NAMALWA (cell line): ENCODE results near the gene MMP23B.
"Not testable (repeated sequence)": the region's sequence is repeated elsewhere in the genome, so short reads cannot be mapped to it uniquely, and the experiment has no call there.

Experiments
- DNase-seq: peaks from one replicate; pipeline ENCODE4 v3.0.0-alpha.2; 2015; ENCODE audit warnings: low spot score

MMP23B gene

DNA sequence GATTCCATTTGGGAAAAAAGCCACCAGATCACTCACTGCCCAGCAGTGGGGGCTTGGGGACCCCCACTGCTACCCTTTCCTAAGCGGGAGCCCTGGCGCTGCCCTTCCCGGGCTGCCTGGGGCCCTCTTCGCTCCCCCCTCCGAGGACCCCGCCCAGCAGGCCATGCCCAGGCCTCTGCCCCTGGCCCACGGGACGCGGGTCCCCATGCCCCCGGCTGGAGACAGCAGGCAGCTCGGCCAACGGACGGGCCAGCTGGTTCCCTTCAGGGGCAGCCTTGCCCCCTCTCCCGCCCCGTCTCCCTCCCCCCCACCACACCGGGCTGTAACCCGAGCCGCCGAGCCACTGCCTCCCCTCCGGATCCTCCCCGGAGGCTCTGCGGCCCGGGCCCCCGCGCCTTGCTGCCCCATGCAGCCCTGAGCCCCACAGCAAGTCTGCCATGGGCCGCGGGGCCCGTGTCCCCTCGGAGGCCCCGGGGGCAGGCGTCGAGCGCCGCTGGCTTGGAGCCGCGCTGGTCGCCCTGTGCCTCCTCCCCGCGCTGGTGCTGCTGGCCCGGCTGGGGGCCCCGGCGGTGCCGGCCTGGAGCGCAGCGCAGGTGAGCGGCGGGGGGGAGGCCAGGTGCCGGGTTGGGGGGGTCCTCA, at the start of gene MMP23B:
Gene MMP23B, plus strand, starts transcription at position 392 of the 639 bp plus-strand sequence. Its CDS starts 46 bp downstream, at position 438.
- no peak for DNase-seq

DNA sequence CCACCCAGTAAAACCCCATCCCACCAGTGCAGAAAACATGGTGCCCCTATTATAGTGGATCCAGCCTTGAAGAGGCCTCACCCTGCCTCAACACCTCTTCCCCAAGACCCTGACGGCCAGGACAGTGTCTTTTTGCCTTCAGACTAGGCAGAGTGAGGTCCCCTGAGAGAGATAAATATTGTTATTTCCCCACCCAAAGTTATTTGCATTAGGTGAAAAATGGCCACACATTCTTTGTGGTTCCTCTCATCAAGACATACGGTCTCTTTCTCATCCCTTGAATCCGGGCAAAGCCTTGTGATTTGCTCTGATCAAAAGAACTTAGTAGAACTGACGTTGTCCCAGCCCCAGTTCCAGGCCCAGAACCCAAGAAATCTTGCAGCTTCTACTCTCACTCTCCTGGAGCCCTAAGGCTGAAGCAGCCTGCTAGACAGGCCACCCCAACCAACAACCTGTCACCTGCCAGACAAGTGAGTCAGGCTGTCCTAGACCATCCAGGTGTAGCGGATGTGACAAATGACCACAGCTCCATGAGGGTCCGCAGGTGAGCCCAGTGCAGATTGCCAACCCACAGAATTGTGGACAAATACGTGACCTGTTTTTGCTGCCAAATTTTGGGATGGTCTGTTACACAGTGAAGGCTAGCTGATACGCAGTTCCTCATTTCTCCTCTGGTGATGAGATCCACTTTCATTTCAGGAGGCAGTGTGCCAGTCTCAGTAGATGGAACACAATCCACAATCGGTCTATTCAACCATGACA, 49.2 kb upstream of the MMP23B start:
- DNase-seq: no peak

DNA sequence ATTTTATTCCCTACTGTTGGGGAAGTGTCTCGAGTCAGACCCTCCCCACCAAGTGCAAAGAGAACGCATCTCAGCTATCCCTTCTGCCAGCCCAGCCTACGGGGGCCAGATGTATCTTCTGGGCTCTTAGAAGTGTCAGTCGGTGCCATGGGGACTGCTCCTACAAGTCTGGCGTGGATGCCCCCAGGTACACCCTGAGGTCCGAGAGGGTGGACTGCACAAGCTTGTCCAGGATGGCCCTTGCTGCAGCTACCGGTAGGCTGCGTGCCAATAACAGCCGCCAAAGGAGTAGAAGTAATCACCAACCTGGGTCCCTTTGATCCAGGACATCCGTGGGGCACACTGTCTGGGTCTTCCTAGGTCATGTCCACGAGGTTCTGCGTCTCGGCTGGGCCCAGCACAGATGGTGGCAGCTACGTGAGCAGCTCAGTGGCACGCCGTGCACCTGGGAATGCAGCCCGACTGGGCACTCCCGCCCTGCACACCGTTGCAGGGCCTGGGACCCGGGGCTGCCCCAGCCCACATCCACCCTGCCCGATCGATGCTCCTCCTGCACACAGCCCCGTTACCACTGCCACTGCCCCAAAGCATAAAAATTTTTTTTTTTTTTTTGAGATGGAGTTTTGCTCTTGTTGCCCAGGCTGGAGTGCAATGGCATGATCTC, 48.5 kb upstream of the MMP23B start:
- DNase-seq: no peak

DNA sequence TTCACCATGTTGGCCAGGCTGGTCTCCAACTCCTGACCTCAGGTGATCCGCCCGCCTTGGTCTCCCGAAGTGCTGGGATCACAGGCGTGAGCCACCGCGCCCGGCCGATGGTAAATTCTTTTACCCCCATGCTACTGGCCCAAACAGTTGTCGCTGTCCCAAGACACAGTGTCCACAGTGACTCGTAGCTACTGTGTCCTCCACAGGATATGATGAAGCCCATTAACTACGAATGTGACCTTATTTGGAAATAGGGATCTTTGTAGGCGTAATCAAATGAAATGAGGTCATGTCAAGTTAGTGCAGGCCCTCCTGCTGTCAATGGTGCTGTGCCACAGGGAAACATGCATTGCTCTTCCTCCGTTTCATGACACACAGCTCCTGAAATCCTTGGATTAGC, 40.5 kb upstream of the MMP23B start:
- DNase-seq: no peak

DNA sequence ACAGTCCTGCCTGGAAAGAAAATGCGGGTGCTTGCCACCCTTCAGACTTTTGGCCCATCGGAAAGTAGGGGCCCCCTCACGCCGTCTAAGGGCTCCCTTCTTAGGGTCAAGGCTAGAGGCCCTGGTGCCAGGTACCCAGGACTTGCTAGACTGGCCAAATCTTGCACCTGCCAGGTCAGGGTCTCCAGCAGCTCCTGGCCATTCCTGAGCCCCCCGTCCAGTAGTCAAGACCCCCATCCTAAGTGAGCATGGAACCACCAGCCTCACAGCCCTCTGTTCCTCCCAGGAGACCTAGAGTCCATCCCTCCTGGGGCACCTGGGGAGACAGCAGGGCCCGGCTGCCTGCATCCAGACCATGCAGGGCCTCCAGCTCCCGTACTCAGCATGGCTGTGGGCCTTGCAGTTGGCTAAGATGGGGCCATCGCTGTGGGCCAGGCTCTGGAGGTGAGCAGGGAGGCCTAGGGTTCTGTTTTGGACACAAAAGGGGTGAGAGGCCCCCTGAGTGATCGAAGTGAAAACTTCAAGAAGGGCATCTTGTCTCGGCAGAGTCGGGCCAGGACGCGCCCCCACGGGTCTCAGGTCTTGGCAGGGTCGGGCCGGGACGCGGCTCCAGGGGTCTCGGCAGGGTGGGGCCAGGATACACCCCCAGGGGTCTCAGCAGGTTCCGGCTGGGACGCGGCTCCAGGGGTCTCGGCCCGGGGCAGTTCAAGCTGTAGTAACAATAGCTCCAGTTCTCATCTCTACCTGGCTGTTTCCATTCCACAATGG, 38.0 kb upstream of the MMP23B start:
- no peak for DNase-seq

DNA sequence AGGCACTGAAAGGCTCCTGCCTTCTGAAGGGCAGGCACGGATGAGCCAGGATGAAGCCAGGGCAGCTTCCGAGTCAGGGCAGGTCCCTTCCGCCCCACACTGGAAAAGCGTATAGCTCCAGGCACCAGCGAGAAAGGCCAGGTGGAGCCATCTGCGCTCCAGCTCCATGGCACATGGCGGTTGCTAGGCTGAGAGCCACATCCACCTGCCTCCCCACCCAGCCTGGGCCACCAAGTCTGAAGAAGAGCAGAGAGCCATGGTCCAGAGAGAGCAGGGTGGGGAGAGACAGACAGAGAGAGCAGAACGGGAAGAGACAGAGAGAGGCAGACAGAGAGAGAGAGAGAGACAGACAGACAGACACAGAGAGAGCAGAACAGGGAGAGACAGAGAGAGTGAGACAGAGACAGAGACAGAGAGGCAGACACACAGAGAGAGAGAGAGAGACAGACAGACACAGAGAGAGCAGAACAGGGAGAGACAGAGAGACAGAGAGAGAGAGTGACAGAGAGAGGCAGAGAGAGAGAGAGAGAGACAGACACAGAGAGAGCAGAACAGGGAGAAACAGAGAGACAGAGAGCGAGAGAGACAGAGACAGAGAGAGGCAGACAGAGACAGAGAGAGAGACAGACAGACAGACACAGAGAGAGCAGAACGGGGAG, 37.2 kb upstream of the MMP23B start:
- DNase-seq: no peak

DNA sequence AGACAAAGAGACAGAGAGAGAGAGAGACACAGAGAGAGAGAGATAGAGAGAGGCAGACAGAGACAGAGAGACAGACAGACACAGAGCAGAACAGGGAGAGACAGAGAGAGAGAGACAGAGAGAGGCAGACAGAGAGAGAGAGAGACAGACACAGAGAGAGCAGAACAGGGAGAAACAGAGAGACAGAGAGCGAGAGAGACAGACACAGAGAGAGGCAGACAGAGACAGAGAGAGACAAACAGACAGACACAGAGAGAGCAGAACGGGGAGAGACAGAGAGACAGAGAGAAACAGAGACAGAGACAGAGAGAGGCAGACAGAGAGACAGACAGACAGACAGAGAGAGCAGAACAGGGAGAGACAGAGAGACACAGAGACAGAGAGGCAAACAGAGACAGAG, 36.6 kb upstream of the MMP23B start:
- DNase-seq: not testable (repeated sequence)

DNA sequence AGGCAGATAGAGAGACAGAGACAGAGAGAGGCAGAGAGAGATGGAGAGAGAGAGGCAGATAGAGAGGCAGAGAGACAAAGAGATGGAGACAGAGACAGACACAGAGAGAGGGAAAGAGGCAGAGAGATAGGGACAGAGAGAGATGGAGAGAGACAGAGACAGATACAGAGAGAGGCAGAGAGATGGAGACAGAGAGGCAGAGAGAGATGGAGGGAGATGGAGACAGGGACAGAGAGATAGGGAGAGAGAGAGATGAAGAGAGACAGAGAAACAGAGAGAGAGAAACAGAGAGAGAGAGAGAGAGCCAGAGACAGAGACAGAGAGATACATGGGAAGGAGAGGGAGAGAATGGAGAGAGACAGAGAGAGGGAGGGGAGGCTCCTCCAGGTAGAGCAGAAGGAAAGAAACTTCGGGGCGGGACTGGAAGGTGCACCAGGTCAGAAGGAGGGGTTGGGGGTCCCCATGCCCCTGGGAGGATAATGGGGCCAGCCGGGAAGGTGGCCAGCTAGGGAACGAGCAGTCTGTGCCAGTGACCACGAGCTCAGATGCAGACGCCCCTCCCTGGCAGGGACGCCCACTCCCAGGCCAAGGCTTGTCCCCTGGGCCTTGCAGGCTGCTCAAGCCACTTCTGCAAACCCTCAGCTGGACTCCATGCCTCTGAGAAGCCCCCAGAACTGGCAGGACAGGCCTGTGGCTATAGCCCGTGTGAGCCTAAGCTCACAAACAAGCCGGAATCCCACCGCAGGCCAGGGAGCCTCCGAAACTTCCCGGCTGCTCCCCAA, 35.3 kb upstream of the MMP23B start:
- peak; percentile 24 for DNase-seq

DNA sequence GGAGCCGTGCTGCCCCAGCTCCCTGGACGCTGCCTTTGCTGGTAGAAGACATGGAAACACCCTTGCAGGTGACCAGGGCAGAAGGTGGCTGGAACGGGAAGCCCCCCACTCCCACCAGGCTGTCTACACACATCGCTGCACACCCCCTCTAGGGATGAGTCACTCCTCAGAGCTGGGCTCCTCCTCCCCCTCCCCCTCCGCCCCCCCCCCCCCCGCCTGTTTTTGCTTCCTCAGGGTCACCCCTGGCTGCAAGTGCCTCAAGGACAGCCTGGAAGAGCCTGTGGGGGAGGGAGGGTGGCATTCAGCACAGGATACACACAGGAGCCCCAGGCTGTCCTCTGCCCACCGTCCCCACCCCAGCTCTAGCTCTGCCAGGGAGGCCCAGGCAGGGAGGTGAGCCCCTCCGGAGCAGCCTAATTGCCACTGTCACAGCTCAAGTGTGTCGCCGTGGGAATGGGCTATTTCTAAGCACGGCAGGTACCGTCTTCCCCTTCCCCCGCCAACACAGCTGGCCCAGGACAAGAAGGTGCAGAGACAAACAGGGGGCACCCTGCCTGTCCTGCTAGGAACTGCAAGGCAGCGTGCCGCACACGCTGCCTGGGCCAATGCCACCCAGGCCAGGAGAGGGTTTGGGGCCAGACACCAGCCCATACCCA, 34.6 kb upstream of the MMP23B start:
- peak; percentile 80 for DNase-seq

DNA sequence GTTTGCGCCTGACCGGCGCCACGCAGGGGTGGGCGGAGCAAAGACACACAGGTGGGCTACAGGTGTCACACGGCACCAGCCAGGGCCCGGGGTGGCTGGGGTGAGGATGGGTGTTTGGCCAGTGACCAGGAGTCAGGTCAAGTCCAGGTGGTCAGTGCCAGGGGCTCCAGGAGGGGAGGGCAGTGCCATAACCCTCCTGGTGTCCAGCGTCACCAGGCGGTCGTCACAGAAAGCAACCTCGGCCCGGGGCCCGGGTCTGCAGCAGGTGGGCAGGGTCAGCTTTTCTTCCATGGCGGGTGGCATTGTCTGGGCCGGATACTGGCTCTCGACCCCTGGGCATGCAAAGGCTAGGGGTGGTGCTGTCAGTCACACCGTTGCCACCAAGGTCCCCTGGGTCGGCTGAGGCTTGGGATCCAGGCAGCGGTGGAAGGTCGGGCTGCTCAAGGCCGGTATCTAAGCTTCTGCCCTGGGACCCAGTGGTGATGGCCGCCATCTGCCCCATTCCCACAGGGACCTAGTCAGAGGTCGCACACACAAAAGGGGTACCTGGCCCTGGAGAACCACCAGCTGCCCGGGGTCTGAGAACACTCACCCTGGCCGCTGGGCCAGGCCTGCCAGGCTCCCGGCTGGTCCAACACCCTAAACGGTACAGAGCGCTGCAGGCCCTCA, 33.8 kb upstream of the MMP23B start:
- DNase-seq: no peak

DNA sequence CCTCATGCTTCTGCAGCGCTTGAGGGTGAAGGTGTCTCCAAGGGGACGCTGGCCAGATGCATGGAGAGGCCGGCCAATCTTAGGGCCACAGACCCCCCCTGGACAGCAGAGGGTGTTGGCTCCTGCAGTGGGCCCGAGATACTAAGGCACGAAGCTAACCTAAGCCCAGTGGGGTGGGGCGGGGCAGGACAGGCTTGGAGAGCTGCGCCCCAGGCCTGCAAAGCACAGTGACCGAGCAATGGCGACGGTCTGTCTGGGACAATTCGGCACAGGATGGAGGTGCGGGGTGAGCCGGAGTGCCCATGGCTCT, 33.3 kb upstream of the MMP23B start:
- DNase-seq: no peak

DNA sequence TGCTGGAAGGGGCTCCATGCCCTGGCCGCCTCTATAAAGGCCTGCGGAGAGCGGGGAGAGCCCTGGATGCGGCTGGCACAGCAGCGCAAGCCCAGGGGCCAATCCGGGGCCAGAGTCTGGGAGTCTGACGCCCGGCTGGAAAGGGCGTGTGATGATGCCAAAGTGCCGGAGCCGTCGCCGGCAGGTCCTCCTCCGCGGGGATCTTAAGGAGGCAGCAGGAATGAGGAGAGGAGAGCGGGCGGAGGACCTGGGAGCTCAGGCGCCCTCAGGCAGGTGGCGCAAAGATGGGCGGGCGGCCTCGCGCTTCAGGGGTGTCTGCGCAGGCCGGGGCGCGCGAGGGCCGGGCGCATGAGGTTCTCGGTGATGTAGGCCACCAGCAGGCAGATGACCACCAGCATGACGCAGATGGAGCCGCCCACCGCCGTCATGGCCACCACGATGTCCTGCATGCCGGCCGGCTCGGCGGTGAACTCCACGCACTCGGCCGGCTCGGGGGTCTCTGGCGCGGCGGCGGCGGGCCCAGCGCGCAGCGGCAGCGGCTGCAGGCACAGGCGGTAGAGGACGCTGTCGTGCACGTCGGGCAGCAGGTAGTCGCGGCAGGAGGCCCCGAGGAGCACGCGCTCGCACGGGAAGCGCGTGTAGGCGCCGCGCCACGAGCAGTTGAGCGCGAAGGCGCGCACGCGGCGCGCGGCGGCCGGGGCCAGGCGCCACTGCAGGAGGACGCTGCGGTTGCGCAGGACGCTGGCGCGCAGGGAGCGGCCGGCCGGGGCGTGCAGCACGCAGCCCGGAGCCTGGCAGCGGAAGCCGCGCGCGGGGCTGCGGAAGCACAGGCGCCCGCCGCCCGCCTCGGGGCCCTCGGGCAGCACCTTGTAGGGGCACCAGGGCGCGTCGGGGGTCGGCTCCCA, 32.7 kb upstream of the MMP23B start:
- no peak for DNase-seq

DNA sequence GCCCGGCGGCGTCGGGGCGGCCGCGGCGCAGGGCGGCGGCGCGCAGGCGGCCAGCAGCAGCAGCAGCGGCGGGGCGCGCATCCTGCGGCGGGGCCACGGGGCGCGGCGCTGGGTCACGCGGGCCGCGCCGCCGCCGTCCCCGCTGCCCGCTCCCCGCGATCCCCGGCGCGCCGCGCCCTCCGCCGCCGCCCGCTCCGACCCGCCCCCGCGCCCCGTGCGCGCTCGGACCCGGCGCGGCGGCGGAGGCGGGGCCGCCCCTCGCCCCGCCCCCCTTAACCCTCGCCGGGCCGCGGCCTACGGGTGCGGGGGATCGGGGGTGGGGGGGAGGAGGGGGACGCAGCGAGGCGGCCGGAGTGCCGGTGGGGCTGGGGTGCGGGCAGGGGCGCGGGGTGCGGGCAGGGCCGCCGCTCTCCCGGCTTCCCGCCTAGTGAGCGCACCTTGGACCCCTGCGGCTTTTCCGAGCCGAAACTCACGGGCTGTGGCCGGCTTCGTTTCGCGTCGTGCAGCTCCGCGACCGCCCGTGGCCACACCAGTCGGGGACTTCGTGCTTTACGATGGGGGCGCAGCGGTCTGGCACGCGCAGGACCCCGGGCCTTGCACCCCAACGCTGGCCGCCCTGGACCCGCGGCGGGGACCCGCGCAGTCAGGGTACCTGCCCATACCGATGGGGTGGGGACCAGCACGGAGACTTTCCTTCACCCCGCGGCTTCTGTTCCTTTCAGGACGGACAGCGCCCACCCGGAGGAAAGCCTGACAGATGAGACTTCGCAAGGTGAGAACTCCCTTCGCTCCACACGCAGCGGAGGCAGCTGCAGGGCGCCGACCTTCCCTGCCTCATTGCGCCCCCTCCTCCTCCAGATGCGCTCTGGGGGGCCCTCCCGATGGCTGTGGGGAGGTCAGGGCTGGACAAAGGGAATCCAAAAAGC, 31.8 kb upstream of the MMP23B start, which contains the start of gene FNDC10:
Gene FNDC10, minus strand, starts transcription at position 201 of the 926 bp plus-strand sequence. Its CDS starts 120 bp downstream, at position 81.
- no peak for DNase-seq

DNA sequence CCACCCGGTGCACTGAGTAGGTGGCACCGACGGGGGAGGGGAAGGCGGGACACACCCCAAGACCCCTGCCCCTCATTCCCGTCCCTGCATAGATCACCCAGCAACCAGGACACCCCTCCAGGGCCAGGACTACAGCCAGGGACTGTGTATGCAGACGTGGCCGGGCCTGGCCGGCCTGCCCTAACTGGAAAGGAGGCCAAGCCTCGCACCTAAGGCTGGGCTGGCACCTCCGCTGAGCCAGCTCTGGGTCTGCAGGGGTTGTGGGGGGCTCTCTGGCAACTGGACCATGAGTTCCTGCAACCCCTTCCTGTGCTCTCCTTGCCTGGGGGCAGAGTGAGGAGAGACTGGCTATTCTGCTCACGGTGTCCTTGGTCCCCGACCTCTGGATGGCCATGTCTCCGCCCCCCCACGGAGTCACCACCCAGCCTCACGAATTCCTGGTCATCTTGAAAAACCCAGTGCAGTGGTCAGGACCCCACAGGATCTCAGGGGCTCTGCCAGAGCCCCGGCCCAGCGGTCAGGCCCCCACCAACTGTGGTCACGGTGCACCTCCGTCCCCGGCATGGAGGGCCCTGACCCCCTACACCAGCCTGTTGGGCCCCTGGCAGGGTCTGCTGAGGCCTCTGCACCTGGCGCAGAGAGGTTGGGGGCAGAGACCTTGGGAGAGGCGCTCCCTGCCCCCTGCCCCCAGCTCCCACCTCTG, 31.0 kb upstream of the MMP23B start:
- DNase-seq: peak; percentile 7

DNA sequence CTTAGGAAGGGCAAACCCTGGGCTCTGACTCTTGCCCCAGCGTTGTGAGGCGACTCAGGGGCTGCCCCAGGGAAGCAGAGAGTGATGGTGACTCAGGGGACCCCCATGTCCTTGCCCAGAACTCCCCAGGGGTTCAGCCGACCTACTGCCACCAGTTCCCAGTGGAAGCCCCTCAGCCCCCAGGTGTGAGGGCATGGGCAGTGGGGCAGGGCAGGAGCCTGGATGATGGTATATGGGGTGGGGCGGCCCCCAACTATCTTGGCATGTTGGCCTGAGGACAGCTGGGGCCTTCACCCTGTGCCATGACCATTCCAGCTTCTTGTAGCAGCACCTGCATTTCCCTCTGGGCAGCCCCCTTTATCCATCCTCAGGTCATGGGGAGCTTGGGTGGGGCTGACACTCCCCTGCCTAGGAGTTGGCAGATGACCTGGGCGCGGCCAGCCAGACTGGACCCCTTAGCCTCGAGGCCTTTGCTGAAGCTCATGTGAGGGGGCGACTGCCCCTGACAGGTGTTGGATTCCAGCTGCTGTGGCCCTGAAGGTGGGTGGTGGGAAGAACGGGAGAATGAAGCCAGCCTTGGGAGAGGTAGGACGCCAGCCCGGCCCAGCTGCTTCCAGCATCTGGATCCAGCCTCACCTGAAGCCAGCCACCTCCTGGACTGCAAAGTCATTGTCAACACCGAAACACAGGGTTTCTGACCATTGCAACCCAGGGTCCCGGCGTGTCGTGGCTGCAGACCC, 30.2 kb upstream of the MMP23B start:
- DNase-seq: no peak

DNA sequence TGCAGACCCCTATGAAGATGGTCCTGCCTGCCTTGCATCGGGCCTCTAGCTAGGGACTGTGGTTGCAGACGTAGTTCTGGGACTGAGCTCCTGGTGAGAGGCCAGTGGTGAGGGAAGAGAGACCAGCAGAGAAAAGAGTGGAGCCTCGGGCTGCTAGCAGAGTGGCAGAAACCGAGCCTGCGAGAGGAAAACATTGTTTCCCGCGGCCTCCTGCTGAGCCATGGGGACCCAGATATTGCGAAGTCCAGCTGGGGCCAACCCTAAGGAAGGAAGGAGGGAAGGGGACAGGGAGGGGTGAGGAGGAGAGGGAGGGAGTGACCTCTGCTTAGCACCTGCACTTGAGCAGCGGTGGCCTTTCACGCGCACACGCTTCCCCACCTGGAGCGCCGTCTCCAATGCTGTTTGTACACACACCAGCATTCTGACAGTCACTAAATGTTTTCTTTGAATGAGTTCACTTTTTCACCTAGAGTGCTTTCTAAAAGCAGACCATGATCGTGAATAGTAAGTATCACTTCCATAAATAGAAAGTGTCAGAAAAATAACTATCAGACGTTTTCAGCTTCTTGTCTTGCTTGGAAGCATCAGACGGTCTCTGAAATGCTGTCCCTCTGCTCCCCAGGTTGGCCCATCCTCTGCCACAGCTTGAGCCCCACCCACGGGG, 29.5 kb upstream of the MMP23B start:
- peak; percentile 58 for DNase-seq
